ENCODE measurements around the gene ZNF507. TPM values are rescaled to one million over a fixed set of nuclear protein-coding genes. Genes with fewer than 3 reads are reported as not detected.
"Not testable (repeated sequence)": the region's sequence is repeated elsewhere in the genome, so short reads cannot be mapped to it uniquely, and the experiment has no call there.

The ZNF507 gene
- total RNA-seq, 8 experiments from 2014 or later = 7.9 to 31.6 (median 13.0) TPM

DNA sequence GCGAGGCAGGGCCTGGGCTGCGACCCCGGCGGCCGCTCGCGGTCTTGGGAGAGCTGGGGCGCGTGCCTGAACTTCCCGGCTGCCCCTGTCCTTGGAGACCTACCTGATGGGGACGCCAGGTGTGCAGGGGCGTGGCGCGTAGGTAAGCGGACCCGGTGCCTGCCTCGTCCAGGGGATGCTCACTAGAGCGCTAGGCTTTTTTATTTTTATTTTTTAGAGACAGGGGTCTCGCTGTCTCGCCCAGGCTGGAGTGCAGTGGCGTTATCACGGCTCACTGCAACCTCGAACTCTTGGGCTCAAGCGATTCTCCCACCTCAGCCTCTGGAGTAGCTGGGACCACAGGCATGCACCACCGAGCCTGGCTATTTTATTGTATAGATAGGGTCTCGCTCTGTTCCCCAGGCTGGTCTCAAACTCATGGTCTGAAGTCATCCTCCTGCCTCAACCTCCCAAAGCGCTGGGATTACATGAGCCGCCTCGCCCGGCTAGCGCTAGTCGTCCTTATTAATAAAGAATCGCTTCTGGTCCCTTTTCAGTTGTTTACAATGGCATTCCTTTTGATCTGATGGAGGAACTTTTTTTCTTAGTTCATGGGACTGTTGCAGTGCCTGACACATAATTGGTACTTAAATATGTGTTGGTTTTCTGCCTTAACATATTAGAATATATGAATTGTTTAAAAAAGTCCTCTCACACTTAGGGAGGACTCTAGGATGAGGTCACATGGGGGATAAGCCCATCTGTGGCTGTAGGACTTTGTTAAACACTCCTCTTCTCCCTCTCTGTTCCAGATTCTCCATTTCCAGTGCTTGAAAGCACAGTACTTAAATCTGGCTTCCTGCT lies 61.0 kb downstream of the ZNF507 start:
- no peak for ATAC-seq (replicated peaks in 6 of 8)
- H3K4me3 ChIP-seq = peak overlapping the region; percentile 80 to 98 (median 93)
- peaks cover 17 to 26% of the 10 kb centered on the region in 2 donors for H3K4me1 ChIP-seq (replicated peaks in 1 of 2)
- in situ Hi-C loops (cut with MboI; ENCODE audit: low pct_unique_long_range_greater_than_20kb in 2 of 9, low sequenced_read_pairs in 9 of 9, unreplicated experiment in 9 of 9) = no loop called here
- H3K27ac ChIP-seq = peak overlapping the region; percentile 97 to 98
- WGBS, 10 experiments = 0 to 15% (median 6%) methylated on average over 3 to 12 of the region's 33 CpGs; no CpG with 5 or more reads in 2 of the 10 experiments

GRCh38 chr19:32407004-32407992 lies 61.9 kb downstream of the ZNF507 start:
- in situ Hi-C loops (cut with MboI; ENCODE audit: low pct_unique_long_range_greater_than_20kb in 2 of 9, low sequenced_read_pairs in 9 of 9, unreplicated experiment in 9 of 9) = no loop called here
- peak overlapping the region; percentile 80 to 98 (median 93) for H3K4me3 ChIP-seq
- H3K27ac ChIP-seq = no peak overlapping the region
- H3K4me1 ChIP-seq (replicated peaks in 1 of 2) = peaks cover 17 to 26% of the 10 kb centered on the region in 2 donors
- 49 to 100% (median 78%) methylated on average over 1 to 12 of the region's 19 CpGs for WGBS, 10 experiments
- ATAC-seq (replicated peaks in 6 of 8) = peak in 1 of 8 experiments; percentile 1

DNA sequence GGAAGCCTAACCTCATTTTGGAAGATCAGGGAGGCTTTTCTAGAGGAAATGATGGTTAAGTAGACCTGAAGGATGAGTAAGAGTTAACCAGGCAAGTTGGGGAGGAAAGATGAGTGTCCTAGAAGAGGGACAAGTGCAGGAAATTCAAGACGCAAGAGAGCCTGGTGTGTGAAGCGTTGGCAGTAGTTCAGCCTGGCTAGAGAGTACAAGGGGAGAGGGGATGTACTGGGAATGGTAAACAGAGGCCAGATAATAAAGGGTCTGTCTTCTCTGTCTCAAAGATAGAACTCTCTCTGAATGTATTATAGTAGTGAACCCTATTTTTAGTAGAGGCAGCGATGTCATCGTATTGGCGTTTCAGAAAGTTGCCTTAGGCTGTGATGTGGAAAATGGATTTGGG lies 69.8 kb downstream of the ZNF507 start:
- no peak overlapping the region for H3K4me3 ChIP-seq
- H3K4me1 ChIP-seq (replicated peaks in 1 of 2) = no peaks in the 10 kb centered on the region
- WGBS, 10 experiments = 90 to 100% (median 95%) methylated on average over 2 to 5 of the region's 5 CpGs; no CpG with 5 or more reads in 1 of the 10 experiments
- peak in 1 of 8 experiments; percentile 39 for ATAC-seq (replicated peaks in 6 of 8)
- H3K27ac ChIP-seq = no peak overlapping the region
- in situ Hi-C loops (cut with MboI; ENCODE audit: low pct_unique_long_range_greater_than_20kb in 2 of 9, low sequenced_read_pairs in 9 of 9, unreplicated experiment in 9 of 9) = no loop called here

DNA sequence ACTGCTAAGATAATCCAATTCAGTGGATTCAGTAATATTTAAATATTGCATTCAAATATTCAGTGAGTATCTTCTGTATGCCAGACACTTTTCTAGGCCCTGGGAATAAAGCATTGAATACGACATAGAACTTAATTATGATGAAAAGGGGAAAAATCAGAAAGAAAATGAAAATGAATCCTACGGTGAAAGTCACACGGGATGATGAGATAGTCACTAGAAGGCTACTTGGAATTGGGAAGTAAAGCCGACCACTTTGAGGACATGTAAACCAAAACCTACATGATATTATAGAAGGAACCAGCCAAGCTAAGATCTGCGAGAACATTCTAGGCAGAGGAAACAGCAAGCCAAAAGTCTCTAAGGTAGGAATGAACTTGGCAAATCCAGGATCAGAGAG lies 70.3 kb downstream of the ZNF507 start:
- WGBS, 10 experiments = 82 to 100% (median 93%) methylated on average over 1 to 5 of the region's 5 CpGs
- Histone ChIP-seq H3K4me3 (no peak overlapping the region), H3K4me1 (replicated peaks in 1 of 2) (no peaks in the 10 kb centered on the region), H3K27ac (no peak overlapping the region)
- in situ Hi-C loops (cut with MboI; ENCODE audit: low pct_unique_long_range_greater_than_20kb in 2 of 9, low sequenced_read_pairs in 9 of 9, unreplicated experiment in 9 of 9) = no loop called here
- no peak for ATAC-seq (replicated peaks in 6 of 8)

DNA sequence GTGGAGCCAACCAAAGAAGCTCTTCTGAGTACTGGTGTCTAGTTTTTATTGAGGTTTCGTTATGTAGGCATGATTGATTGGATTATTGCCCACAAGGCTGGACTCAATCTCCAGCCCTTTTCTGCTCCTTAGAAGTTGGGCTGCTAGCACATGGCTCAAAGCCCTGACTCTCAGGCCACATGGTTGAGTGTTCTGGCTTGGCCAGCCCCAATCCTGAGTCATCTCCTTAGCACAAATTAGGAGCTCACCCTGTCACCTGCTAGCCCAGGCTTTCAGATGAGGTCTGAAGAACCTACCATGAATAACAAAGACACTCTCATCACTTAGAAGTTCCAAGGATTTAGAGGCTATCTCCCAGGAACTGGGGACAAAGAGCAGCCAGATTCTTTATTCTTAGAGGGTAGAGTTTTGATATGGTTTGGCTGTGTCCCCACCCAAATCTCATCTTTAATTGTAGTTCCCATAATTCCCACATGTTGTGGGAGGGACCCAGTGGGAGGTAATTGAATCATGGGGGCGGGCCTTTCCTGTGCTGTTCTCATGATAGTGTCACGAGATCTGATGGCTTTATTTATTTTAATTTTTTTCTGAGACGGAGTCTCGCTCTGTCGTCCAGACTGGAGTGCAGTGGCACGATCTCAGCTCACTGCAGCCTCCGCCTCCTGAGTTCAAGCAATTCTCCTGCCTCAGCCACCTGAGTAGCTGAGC lies 71.5 kb downstream of the ZNF507 start:
- H3K4me1 ChIP-seq (replicated peaks in 1 of 2) = no peaks in the 10 kb centered on the region
- no peak overlapping the region for H3K4me3 ChIP-seq
- H3K27ac ChIP-seq = no peak overlapping the region
- peak in 3 of 8 experiments; percentile 26 to 97 (median 88) for ATAC-seq (replicated peaks in 6 of 8)
- WGBS, 10 experiments = 60 to 100% (median 93%) methylated on average over 1 to 4 of the region's 8 CpGs; no CpG with 5 or more reads in 5 of the 10 experiments
- in situ Hi-C loops (cut with MboI; ENCODE audit: low pct_unique_long_range_greater_than_20kb in 2 of 9, low sequenced_read_pairs in 9 of 9, unreplicated experiment in 9 of 9) = no loop called here

GRCh38 chr19:32418155-32418554 lies 72.7 kb downstream of the ZNF507 start:
- Histone ChIP-seq H3K27ac (no peak overlapping the region), H3K4me3 (no peak overlapping the region), H3K4me1 (replicated peaks in 1 of 2) (no peaks in the 10 kb centered on the region)
- no peak for ATAC-seq (replicated peaks in 6 of 8)
- in situ Hi-C loops (cut with MboI; ENCODE audit: low pct_unique_long_range_greater_than_20kb in 2 of 9, low sequenced_read_pairs in 9 of 9, unreplicated experiment in 9 of 9) = no loop called here
- 42 to 100% (median 89%) methylated on average over 2 to 3 of the region's 3 CpGs; no CpG with 5 or more reads in 1 of the 10 experiments for WGBS, 10 experiments

- ATAC-seq (replicated peaks in 6 of 8) = no peak
- in situ Hi-C loops (cut with MboI; ENCODE audit: low pct_unique_long_range_greater_than_20kb in 2 of 9, low sequenced_read_pairs in 9 of 9, unreplicated experiment in 9 of 9) = no loop called here
- Histone ChIP-seq H3K4me3 (no peak overlapping the region), H3K27ac (no peak overlapping the region), H3K4me1 (replicated peaks in 1 of 2) (no peaks in the 10 kb centered on the region)
- 60 to 100% (median 77%) methylated on average over 1 to 7 of the region's 7 CpGs for WGBS, 10 experiments
These were observed 76.4 kb downstream of the ZNF507 start for GRCh38 chr19:32421589-32422361.

DNA sequence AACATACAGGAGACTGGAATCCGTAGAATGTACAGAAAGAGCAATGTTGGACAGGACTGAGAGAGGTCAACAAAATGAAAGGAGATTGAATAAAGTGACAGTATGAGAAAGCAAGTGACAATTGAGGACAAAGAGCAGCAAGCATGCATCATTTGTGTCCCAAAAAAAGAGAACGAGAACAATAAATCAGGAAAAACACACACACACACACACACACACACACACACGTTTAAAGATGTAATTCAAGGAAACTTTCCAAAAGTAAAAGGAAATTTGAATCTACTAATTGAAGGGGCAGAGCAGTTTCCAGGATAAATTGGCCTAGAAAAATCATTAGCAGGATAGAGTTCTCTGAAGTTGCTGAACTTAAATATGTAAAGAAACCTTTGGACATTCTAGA lies 77.0 kb downstream of the ZNF507 start:
- WGBS, 10 experiments = 64 to 100% (median 82%) methylated on average over 1 to 3 of the region's 3 CpGs; no CpG with 5 or more reads in 1 of the 10 experiments
- in situ Hi-C loops (cut with MboI; ENCODE audit: low pct_unique_long_range_greater_than_20kb in 2 of 9, low sequenced_read_pairs in 9 of 9, unreplicated experiment in 9 of 9) = no loop called here
- H3K4me1 ChIP-seq (replicated peaks in 1 of 2) = no peaks in the 10 kb centered on the region
- ATAC-seq (replicated peaks in 6 of 8) = no peak
- H3K27ac ChIP-seq = no peak overlapping the region
- no peak overlapping the region for H3K4me3 ChIP-seq

- H3K4me3 ChIP-seq; ATAC-seq (replicated peaks in 6 of 8); H3K27ac ChIP-seq; in situ Hi-C loops (cut with MboI; ENCODE audit: low pct_unique_long_range_greater_than_20kb in 2 of 9, low sequenced_read_pairs in 9 of 9, unreplicated experiment in 9 of 9); H3K4me1 ChIP-seq (replicated peaks in 1 of 2): not testable (repeated sequence)
- 92 to 100% (median 100%) methylated on average over 1 to 3 of the region's 3 CpGs; no CpG with 5 or more reads in 4 of the 10 experiments for WGBS, 10 experiments
These were observed 78.5 kb downstream of the ZNF507 start for GRCh38 chr19:32423944-32424343.

GRCh38 chr19:32427536-32427935 lies 82.1 kb downstream of the ZNF507 start:
- WGBS, 10 experiments = 44 to 100% (median 85%) methylated on average over 1 to 3 of the region's 3 CpGs
- Histone ChIP-seq H3K27ac (no peak overlapping the region), H3K4me3 (no peak overlapping the region), H3K4me1 (replicated peaks in 1 of 2) (no peaks in the 10 kb centered on the region)
- no peak for ATAC-seq (replicated peaks in 6 of 8)
- in situ Hi-C loops (cut with MboI; ENCODE audit: low pct_unique_long_range_greater_than_20kb in 2 of 9, low sequenced_read_pairs in 9 of 9, unreplicated experiment in 9 of 9) = no loop called here

- Histone ChIP-seq H3K27ac (no peak overlapping the region), H3K4me1 (replicated peaks in 1 of 2) (no peaks in the 10 kb centered on the region), H3K4me3 (no peak overlapping the region)
- in situ Hi-C loops (cut with MboI; ENCODE audit: low pct_unique_long_range_greater_than_20kb in 2 of 9, low sequenced_read_pairs in 9 of 9, unreplicated experiment in 9 of 9) = no loop called here
- 83 to 100% (median 94%) methylated on average over 1 to 6 of the region's 6 CpGs for WGBS, 10 experiments
- no peak for ATAC-seq (replicated peaks in 6 of 8)
These were observed 91.3 kb downstream of the ZNF507 start for GRCh38 chr19:32436692-32437091.

DNA sequence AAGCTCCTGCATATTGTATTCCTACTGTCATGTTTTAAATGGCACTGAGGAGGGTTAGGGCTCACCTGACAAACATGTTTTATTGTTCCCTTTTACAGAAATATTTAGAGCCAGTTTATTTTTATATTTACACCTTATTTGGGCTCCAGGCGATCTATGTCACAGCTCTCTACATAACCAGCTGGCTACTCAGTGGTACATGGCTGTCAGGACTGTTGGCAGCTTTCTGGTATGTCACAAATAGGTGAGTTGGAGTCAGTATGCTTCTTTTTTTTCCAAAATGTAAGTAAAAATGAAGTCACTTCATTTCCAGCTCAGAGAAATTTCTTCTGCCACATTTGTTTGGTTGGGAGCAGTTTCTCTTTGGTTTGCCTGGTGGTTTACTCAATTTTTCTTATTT lies 91.7 kb downstream of the ZNF507 start:
- in situ Hi-C loops (cut with MboI; ENCODE audit: low pct_unique_long_range_greater_than_20kb in 2 of 9, low sequenced_read_pairs in 9 of 9, unreplicated experiment in 9 of 9) = no loop called here
- no peak for ATAC-seq (replicated peaks in 6 of 8)
- H3K27ac ChIP-seq = no peak overlapping the region
- H3K4me3 ChIP-seq = no peak overlapping the region
- 29 to 100% (median 100%) methylated on average over 1 of the region's 1 CpG; no CpG with 5 or more reads in 4 of the 10 experiments for WGBS, 10 experiments
- H3K4me1 ChIP-seq (replicated peaks in 1 of 2) = no peaks in the 10 kb centered on the region

Measured in motor neuron (in vitro differentiated cells).